A549 (cell line): ENCODE data around the gene CEBPA. TPM values are rescaled to one million over a fixed set of nuclear protein-coding genes. Genes with fewer than 3 reads are reported as not detected.

Experiments used
- ATAC-seq, 2 experiments: fragments of 200-7000 bp in 1 of 2; fragments of >200 bp in 1 of 2; cut with Nextera tagmentation in 1 of 2; cut with Tn5 transposase in 1 of 2; 3 replicates each; pipeline versions ENCODE4 v1.8.0 to v1.9.1; 2018 to 2020; ENCODE audit warnings: mild to moderate bottlenecking in 1 of 2, moderate library complexity in 1 of 2
- CTCF ChIA-PET: fragments of 300-600 bp; sonication (Branson Sonifier 250); formaldehyde crosslinking; extraction: SDS; loops from one replicate; lab custom pipeline; 2021; ENCODE audit warnings: antibody characterized with exemption, inconsistent platforms; lab: Yijun Ruan, JAX
- POLR2A ChIA-PET: fragments of 350-600 bp; formaldehyde crosslinking; extraction: SDS; loops from one replicate; lab custom pipeline; 2021; ENCODE audit warnings: antibody characterized with exemption, inconsistent platforms; lab: Yijun Ruan, JAX
- DNase-seq, 2 experiments: peaks; one replicate each; pipeline versions ENCODE4 v3.0.0 to v3.0.0-alpha.2; 2011 to 2016; ENCODE audit warnings: low read depth in 1 of 2, low spot score in 1 of 2
- FAIRE-seq: peaks from 2 replicates; lab custom pipeline; 2011; peaks lifted over from hg19 to GRCh38; lab: Jason Lieb, UNC
- H3K27ac ChIP-seq, 2 experiments: fragments of >200 bp; sonication (Bioruptor Twin); formaldehyde crosslinking; 3 replicates each; pipeline ENCODE4 v1.5.1; 2016 to 2017
- H3K4me1 ChIP-seq: fragments of >200 bp; sonication (Bioruptor Twin); formaldehyde crosslinking; 3 replicates; pipeline ENCODE4 v1.6.1; 2016
- H3K4me2 ChIP-seq: fragments of >200 bp; sonication (Bioruptor Twin); formaldehyde crosslinking; 3 replicates; pipeline ENCODE4 v1.6.1; 2016
- H3K4me3 ChIP-seq: fragments of >200 bp; sonication (Bioruptor Twin); formaldehyde crosslinking; 3 replicates; pipeline ENCODE4 v1.5.1; 2016
- H3K9me3 ChIP-seq: fragments of >200 bp; sonication (Bioruptor Twin); formaldehyde crosslinking; 3 replicates; pipeline ENCODE4 v1.6.1; 2016
- CBX2 ChIP-seq: fragments of 200-600 bp; sonication (generic); IDR thresholded peaks from 2 replicates; pipeline ENCODE4 v1.6.1; 2016; ENCODE audit warnings: low read depth, mild to moderate bottlenecking, borderline replicate concordance
- CBX8 ChIP-seq: fragments of 200-600 bp; sonication (generic); IDR thresholded peaks from 2 replicates; pipeline ENCODE4 v1.6.1; 2016
- EHF ChIP-seq: fragments of 250-450 bp; sonication (Bioruptor Pico); IDR thresholded peaks from 2 replicates; pipeline ENCODE4 v1.5.0; 2020; ENCODE audit warnings: mild to moderate bottlenecking
- ESRRA ChIP-seq: fragments of 150-350 bp; IDR thresholded peaks from 2 replicates; pipeline ENCODE4 v1.6.1; 2014; ENCODE audit warnings: mild to moderate bottlenecking, low read length, borderline replicate concordance
- FOSL2 ChIP-seq, 2 experiments: fragments of 450-650 bp in 1 of 2; fragments of >200 bp in 1 of 2; sonication (Bioruptor Twin) in 1 of 2; formaldehyde crosslinking; IDR thresholded peaks; 2 replicates each; pipeline versions ENCODE4 v1.5.0 to v1.6.1; 2016 to 2020; ENCODE audit warnings: mild to moderate bottlenecking in 1 of 2, moderate library complexity in 1 of 2
- HOXA7 ChIP-seq: fragments of 250-450 bp; sonication (Bioruptor Pico); IDR thresholded peaks from 2 replicates; pipeline ENCODE4 v1.5.0; 2020; ENCODE audit warnings: mild to moderate bottlenecking, moderate library complexity
- HOXB13 ChIP-seq: fragments of 250-450 bp; sonication (Bioruptor Pico); IDR thresholded peaks from 2 replicates; pipeline ENCODE4 v1.5.0; 2020; ENCODE audit warnings: low read depth, mild to moderate bottlenecking, moderate library complexity
- MAZ ChIP-seq: fragments of 150-350 bp; IDR thresholded peaks from 2 replicates; pipeline ENCODE4 v1.6.1; 2014; ENCODE audit warnings: antibody characterized with exemption, low read depth, low read length, borderline replicate concordance
- MYC ChIP-seq: IDR thresholded peaks from 2 replicates; pipeline ENCODE4 v1.6.1; 2012; ENCODE audit warnings: mild to moderate bottlenecking, inconsistent platforms, low read length, improper control_type of control experiment, borderline replicate concordance
- NFE2L2 ChIP-seq: fragments of 150-350 bp; conservative IDR thresholded peaks from 2 replicates; pipeline ENCODE4 v1.6.1; 2014; ENCODE audit warnings: low read length
- POLR2A ChIP-seq: IDR thresholded peaks from 2 replicates; pipeline ENCODE4 v1.6.1; 2012; ENCODE audit warnings: mild to moderate bottlenecking, low read length
- RCOR1 ChIP-seq: fragments of 150-350 bp; IDR thresholded peaks from 2 replicates; pipeline ENCODE4 v1.6.1; 2014; ENCODE audit warnings: antibody characterized with exemption, low read length, low read depth
- RNF2 ChIP-seq: fragments of 200-600 bp; sonication (generic); IDR thresholded peaks from 2 replicates; pipeline ENCODE4 v1.6.1; 2016; ENCODE audit warnings: low read depth, mild to moderate bottlenecking, antibody characterized with exemption, moderate library complexity, borderline replicate concordance
- SREBF2 ChIP-seq: fragments of 450-650 bp; IDR thresholded peaks from 2 replicates; pipeline ENCODE4 v1.6.1; 2014; ENCODE audit warnings: mild to moderate bottlenecking, moderate library complexity
- TFCP2L1 ChIP-seq: fragments of 250-450 bp; sonication (Bioruptor Pico); IDR thresholded peaks from 2 replicates; pipeline ENCODE4 v1.5.0; 2021; ENCODE audit warnings: mild to moderate bottlenecking
- TP53 ChIP-seq: fragments of 250-450 bp; sonication (Bioruptor Pico); IDR thresholded peaks from 2 replicates; pipeline ENCODE4 v1.5.0; 2021; ENCODE audit warnings: mild to moderate bottlenecking, moderate library complexity
- ZC3H11A ChIP-seq: fragments of 450-650 bp; IDR thresholded peaks from 2 replicates; pipeline ENCODE4 v1.6.1; 2014; ENCODE audit warnings: antibody characterized with exemption, mild to moderate bottlenecking
- ZNF302 ChIP-seq: fragments of 250-450 bp; sonication (Bioruptor Pico); IDR thresholded peaks from 2 replicates; pipeline ENCODE4 v1.9.0; 2021; ENCODE audit warnings: inconsistent platforms, mild to moderate bottlenecking, moderate library complexity
- WGBS: methylation state at CpG from one replicate; pipeline ENCODE4 v1.1.6; 2017; ENCODE audit errors: missing lambda C conversion rate; 5-methylcytosine and 5-hydroxymethylcytosine counted together
- polyA plus RNA-seq, 4 experiments: library from polyadenylated mRNA; depleted of rRNA in 3 of 4; stranded (reverse); fragments of >200 nt; fragmentation: RNase III in 1 of 4; extraction: RNeasy Plus Mini Kit Qiagen cat#74134 plus additional on column Dnase treatment in 1 of 4; gene quantifications; 2 replicates in 3 of 4; 3 replicates in 1 of 4; pipeline ENCODE4 v1.2.3, GENCODE V29; 2011 to 2017
- TF ChIP-seq, protein P1 (sequence below): fragments of 200-600 bp; sonication (generic); IDR thresholded peaks from 2 replicates; pipeline ENCODE4 v1.6.1; 2016; ENCODE audit warnings: antibody characterized with exemption, mild to moderate bottlenecking, moderate library complexity
- TF ChIP-seq, protein P2 (sequence below): fragments of 150-350 bp; IDR thresholded peaks from 2 replicates; pipeline ENCODE4 v1.6.1; 2014; ENCODE audit warnings: low read depth, mild to moderate bottlenecking, low read length
- TF ChIP-seq, protein P3 (sequence below): fragments of 250-450 bp; sonication (Bioruptor Pico); IDR thresholded peaks from 2 replicates; pipeline ENCODE4 v1.5.0; 2021; ENCODE audit warnings: mild to moderate bottlenecking, moderate library complexity, borderline replicate concordance
- TF ChIP-seq, protein P4 (sequence below): fragments of >200 bp; sonication (Bioruptor Twin); formaldehyde crosslinking; IDR thresholded peaks from 3 replicates; pipeline ENCODE4 v1.5.1; 2016

CEBPA gene
- polyA plus RNA-seq, 2 of the 4 experiments (the other 2 are of a cell fraction) = 3.5 to 6.6 TPM

DNA sequence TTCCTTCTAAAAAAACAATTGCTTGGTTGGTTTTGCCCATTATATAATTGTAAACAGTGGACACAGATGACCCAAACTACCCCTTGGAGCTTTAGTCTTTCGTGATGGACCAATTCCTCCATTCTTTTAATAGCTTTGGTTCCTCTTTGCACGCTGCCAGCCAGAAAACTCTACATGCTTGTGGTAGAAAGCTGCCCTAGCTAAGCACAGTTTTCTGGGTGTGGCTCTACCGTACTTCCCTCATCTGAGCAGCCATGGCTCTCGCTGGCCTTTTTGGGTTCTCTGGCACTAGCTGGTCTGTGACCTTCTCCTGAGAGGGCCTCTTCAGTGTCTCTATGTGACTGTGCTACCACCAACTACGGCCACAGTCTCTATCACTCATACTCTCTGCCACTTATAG is 29.9 kb upstream of the CEBPA start:
- ChIA-PET POLR2A (interaction anchor here (1.4 kb wide), 1 partner anchor 30 kb away, joined by 5 read pairs; the partner anchor contains the start of gene CEBPA), CTCF (interaction anchor here (0.6 to 2.4 kb wide), 8 partner anchors 8 to 818 kb away, joined by 3 to 5 read pairs (median 3); partner anchors contain the start of gene CEBPA)
- no peak; a peak in 1 of 6 replicates for ATAC-seq
- FAIRE-seq = no peak
- H3K4me3 ChIP-seq = no peak overlapping the region
- 39% methylated on average over 5 of the region's 5 CpGs for WGBS
- no peak overlapping the region for H3K4me2 ChIP-seq
- H3K9me3 ChIP-seq = 0 out of 3 replicates have a peak, but pooled peaks cover 3% of the 10 kb centered on the region
- no peak for TF ChIP-seq FOSL2 (IDR thresholded peaks at IDR 0.05)
- no peak for TF ChIP-seq FOSL2 (CRISPR knock-in tag; IDR thresholded peaks at IDR 0.05)
- TF ChIP-seq MYC = no peak
- TF ChIP-seq TP53 = no peak
- TF ChIP-seq ZC3H11A = no peak
- no peak for TF ChIP-seq HOXB13 (CRISPR knock-in tag)
- no peak for TF ChIP-seq EHF (CRISPR knock-in tag)
- no peak for TF ChIP-seq CBX2
- no peak for TF ChIP-seq CBX8
- no peak for TF ChIP-seq POLR2A
- no peak for TF ChIP-seq SREBF2
- TF ChIP-seq HOXA7 (CRISPR knock-in tag) = no peak
- TF ChIP-seq TFCP2L1 = no peak
- TF ChIP-seq, protein P1, sequence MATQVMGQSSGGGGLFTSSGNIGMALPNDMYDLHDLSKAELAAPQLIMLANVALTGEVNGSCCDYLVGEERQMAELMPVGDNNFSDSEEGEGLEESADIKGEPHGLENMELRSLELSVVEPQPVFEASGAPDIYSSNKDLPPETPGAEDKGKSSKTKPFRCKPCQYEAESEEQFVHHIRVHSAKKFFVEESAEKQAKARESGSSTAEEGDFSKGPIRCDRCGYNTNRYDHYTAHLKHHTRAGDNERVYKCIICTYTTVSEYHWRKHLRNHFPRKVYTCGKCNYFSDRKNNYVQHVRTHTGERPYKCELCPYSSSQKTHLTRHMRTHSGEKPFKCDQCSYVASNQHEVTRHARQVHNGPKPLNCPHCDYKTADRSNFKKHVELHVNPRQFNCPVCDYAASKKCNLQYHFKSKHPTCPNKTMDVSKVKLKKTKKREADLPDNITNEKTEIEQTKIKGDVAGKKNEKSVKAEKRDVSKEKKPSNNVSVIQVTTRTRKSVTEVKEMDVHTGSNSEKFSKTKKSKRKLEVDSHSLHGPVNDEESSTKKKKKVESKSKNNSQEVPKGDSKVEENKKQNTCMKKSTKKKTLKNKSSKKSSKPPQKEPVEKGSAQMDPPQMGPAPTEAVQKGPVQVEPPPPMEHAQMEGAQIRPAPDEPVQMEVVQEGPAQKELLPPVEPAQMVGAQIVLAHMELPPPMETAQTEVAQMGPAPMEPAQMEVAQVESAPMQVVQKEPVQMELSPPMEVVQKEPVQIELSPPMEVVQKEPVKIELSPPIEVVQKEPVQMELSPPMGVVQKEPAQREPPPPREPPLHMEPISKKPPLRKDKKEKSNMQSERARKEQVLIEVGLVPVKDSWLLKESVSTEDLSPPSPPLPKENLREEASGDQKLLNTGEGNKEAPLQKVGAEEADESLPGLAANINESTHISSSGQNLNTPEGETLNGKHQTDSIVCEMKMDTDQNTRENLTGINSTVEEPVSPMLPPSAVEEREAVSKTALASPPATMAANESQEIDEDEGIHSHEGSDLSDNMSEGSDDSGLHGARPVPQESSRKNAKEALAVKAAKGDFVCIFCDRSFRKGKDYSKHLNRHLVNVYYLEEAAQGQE = no peak
- TF ChIP-seq, protein P2, sequence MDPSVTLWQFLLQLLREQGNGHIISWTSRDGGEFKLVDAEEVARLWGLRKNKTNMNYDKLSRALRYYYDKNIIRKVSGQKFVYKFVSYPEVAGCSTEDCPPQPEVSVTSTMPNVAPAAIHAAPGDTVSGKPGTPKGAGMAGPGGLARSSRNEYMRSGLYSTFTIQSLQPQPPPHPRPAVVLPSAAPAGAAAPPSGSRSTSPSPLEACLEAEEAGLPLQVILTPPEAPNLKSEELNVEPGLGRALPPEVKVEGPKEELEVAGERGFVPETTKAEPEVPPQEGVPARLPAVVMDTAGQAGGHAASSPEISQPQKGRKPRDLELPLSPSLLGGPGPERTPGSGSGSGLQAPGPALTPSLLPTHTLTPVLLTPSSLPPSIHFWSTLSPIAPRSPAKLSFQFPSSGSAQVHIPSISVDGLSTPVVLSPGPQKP = no peak
- TF ChIP-seq, protein P3, sequence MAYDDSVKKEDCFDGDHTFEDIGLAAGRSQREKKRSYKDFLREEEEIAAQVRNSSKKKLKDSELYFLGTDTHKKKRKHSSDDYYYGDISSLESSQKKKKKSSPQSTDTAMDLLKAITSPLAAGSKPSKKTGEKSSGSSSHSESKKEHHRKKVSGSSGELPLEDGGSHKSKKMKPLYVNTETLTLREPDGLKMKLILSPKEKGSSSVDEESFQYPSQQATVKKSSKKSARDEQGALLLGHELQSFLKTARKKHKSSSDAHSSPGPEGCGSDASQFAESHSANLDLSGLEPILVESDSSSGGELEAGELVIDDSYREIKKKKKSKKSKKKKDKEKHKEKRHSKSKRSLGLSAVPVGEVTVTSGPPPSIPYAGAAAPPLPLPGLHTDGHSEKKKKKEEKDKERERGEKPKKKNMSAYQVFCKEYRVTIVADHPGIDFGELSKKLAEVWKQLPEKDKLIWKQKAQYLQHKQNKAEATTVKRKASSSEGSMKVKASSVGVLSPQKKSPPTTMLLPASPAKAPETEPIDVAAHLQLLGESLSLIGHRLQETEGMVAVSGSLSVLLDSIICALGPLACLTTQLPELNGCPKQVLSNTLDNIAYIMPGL (CRISPR knock-in tag) = no peak
- TF ChIP-seq, protein P4, sequence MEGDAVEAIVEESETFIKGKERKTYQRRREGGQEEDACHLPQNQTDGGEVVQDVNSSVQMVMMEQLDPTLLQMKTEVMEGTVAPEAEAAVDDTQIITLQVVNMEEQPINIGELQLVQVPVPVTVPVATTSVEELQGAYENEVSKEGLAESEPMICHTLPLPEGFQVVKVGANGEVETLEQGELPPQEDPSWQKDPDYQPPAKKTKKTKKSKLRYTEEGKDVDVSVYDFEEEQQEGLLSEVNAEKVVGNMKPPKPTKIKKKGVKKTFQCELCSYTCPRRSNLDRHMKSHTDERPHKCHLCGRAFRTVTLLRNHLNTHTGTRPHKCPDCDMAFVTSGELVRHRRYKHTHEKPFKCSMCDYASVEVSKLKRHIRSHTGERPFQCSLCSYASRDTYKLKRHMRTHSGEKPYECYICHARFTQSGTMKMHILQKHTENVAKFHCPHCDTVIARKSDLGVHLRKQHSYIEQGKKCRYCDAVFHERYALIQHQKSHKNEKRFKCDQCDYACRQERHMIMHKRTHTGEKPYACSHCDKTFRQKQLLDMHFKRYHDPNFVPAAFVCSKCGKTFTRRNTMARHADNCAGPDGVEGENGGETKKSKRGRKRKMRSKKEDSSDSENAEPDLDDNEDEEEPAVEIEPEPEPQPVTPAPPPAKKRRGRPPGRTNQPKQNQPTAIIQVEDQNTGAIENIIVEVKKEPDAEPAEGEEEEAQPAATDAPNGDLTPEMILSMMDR = no peak
- TF ChIP-seq NFE2L2 = no peak
- TF ChIP-seq, all 56 proteins: peak for 0
- no peak overlapping the region for H3K27ac ChIP-seq
- DNase-seq = no peak
- H3K4me1 ChIP-seq = peaks cover 3% of the 10 kb centered on the region; the same call in 1 of the 3 replicates

DNA sequence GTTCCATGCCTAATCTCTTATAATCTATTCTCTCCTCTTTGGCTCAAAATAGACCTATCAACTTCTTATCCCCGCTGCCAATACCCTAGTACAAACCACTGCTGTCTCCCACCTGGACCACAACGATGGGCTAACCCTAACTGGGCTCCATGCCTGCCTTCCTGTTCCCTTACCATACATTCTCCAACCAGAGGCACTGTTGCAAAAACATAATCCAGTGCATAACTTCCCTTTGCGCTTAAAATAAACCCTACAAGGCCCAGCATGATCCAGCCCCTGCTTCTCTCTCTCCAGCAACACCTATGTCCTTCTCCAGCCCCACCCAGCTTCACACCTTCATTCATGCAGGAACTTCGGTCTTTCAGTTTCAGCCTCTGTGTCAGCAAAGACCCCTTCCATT is 27.4 kb upstream of the CEBPA start:
- no peak for DNase-seq
- H3K4me3 ChIP-seq = no peak overlapping the region
- no peak for TF ChIP-seq ESRRA
- TF ChIP-seq FOSL2 (IDR thresholded peaks at IDR 0.05) = no peak
- no peak for TF ChIP-seq FOSL2 (CRISPR knock-in tag; IDR thresholded peaks at IDR 0.05)
- TF ChIP-seq RCOR1 = no peak
- TF ChIP-seq, protein P2 = no peak
- TF ChIP-seq ZNF302 (CRISPR knock-in tag) = no peak
- TF ChIP-seq RNF2 = no peak
- TF ChIP-seq MAZ = no peak
- TF ChIP-seq, all 56 proteins: peak for 0
- Histone ChIP-seq H3K9me3 (peaks cover 16% of the 10 kb centered on the region), H3K4me2 (no peak overlapping the region), H3K4me1 (peaks cover 3% of the 10 kb centered on the region; the same call in 1 of the 3 replicates), H3K27ac (no peak overlapping the region)
- 49% methylated on average over 4 of the region's 4 CpGs for WGBS
- CTCF ChIA-PET = interaction anchor here (1.2 to 2.3 kb wide), 3 partner anchors 12 to 19 kb away, joined by 4 to 8 read pairs (median 5); no protein-coding TSS in a partner anchor
- ATAC-seq (0 out of 6 replicates have a peak, but pooled peaks of 1 of the 2 experiments have one; percentile 6), FAIRE-seq (peak; percentile 86)
- POLR2A ChIA-PET = no interaction called here
